H4 (cell line): ENCODE measurements around the gene PGGHG. TPM values are rescaled to one million over a fixed set of nuclear protein-coding genes. Genes with fewer than 3 reads are reported as not detected.
"Not testable (repeated sequence)": the region's sequence is repeated elsewhere in the genome, so short reads cannot be mapped to it uniquely, and the experiment has no call there.

ENCODE experiments used
- DNase-seq: peaks from one replicate; pipeline ENCODE4 v3.0.0-alpha.2; 2015; ENCODE audit warnings: low spot score
- total RNA-seq: library from RNA; depleted of rRNA; stranded (reverse); fragments of >200 nt; shearing (Covaris generic); gene quantifications from 2 replicates; pipeline ENCODE4 v1.2.3, GENCODE V29; 2014

PGGHG gene
- total RNA-seq, 1 experiment from 2014 or later, result 2.4 TPM

DNA sequence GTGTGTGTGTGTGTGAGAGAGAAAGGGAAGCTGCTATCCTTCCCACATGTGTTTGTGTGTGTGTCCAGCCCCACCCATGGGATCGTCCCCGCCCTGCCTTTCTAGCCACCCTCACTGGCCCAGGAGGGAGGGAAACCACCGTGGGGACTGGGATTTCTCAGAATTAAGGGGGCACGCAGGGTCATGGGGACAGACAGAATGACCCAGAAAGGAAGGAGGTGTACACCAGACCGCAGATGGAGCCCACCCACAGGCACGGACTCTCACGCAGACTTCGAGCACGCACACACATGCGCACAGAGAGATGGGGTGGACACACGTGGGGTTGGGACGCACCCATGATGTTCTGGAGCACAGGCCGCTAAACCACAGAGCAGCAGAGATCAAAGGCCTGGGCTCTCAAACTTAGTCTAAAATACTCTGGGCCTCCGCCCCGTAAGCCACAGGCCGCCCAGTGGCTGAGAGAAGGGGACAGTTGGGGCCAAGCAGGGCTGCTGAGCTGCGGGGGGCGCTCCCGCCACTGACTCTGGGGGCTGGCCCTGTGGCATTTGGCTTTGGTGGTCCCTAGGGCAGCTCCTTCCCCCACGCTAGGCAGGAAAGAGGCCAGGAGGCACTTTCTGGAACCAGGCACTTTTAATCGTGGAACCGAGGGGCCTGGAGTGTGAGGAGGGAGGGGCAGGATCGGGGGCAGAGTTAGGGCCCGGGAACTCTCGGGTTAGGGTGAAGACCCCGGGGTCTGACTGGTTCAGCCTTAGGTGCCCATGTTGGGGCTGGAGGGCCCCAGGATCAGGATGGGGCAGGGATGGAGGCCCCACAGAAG lies 8.9 kb downstream of the PGGHG start:
- DNase-seq, result no peak

- DNase-seq, result no peak
These were observed 9.6 kb downstream of the PGGHG start for GRCh38 chr11:298406-299065.

DNA sequence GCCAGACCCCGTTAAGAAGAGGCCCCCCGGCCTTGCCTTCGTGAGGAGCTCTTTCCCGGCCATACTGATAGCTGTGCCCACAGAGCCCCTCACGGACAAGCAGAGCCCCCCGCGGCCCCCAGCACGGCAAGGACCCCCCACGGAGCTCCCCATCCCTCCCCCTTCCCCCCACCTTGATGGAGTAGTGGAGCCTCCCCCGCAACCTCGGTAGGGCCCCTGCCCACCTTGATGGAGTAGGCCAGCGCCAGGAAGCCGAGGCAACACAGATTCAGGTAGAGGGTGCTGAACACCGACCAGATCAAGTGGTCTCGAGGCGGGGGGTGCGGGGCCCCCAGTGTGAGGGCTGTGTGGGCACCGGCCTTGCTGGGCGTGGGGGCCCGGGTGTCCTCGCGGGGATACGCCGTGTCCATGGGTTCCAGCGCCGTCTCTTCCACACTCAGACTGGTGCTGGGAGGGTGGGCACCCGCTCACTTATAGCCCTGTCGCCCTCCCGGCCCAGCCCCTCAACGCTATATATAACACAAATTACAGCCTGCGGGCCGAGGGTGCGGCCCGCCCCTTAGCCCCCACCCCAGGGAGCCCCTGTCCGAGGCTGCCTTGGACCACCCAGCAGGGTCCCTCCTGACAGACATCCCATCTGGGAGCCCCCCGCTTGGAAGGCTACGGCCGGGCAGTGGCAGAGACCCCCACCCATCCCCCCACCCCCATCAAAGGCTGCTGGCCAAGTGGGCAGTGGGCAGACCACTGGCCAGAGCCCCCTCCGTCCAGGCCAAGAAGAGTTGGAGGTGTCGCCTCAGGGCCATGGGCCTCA lies 10.4 kb downstream of the PGGHG start, which contains the start of gene IFITM5:
TSS of gene IFITM5 (minus strand) at position 446 of the 811 bp plus-strand sequence. CDS start at position 410, 36 bp downstream.
- no peak for DNase-seq

GRCh38 chr11:299951-300735 lies 11.2 kb downstream of the PGGHG start:
- DNase-seq, result no peak

DNA sequence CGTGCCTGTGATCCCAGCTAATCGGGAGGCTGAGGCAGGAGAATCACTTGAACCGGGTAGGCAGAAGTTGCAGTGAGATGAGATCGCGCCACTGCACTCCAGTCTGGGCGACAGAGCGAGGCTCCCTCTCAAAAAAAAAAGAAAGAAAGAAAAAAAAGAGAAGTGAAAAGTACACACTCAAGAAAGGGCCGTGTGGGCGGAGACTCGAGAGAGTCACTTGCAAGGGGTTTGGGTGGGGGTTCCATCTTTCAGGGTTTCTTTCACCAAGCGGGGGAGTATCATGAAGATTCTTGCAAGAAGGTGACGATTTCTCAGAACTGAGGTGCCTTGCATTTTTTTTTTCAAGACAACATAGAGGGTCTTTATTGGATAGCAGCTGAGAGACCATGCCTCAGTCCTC lies 14.4 kb downstream of the PGGHG start:
- no peak for DNase-seq

GRCh38 chr11:304061-304506 lies 15.2 kb downstream of the PGGHG start:
- no peak for DNase-seq

GRCh38 chr11:304915-305843 lies 16.3 kb downstream of the PGGHG start:
- peak; percentile 69 for DNase-seq

- DNase-seq, result no peak
These were observed 16.9 kb downstream of the PGGHG start for GRCh38 chr11:305844-306211.

DNA sequence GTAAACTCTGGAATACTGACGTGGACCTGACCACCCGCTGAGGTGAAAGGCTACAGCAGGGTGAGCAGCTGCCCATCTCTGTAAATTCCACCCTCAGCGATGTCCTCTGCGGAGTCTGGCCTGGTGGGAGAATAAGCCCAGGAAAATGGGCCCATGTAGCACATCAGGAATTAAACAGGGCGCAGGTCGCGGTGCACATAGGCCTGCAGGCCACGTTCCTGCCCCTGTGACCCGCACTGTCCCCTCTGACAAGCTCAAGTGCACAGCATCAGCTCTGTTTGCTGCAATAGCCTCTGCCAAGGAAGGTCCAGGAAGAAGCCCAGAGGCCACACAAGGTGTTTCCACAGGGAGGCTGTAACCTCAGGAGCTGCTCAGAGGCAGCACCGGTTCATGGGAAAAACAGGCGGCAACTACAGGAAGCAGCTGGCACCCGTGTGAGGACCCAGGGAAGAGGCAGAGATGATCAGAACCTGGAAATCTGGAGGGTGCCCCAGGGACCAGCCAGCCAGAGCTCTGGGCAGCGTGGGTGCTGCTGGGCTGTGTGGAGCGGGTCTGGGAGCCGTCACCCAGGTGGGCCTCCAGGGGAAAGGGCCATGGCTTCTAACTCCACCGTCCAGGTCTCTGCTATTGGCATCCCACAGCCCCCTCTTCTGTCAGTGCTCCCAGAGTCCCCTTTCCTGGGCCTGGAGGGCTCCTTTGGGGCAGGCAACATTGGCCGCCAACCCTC lies 17.9 kb downstream of the PGGHG start:
- no peak for DNase-seq

DNA sequence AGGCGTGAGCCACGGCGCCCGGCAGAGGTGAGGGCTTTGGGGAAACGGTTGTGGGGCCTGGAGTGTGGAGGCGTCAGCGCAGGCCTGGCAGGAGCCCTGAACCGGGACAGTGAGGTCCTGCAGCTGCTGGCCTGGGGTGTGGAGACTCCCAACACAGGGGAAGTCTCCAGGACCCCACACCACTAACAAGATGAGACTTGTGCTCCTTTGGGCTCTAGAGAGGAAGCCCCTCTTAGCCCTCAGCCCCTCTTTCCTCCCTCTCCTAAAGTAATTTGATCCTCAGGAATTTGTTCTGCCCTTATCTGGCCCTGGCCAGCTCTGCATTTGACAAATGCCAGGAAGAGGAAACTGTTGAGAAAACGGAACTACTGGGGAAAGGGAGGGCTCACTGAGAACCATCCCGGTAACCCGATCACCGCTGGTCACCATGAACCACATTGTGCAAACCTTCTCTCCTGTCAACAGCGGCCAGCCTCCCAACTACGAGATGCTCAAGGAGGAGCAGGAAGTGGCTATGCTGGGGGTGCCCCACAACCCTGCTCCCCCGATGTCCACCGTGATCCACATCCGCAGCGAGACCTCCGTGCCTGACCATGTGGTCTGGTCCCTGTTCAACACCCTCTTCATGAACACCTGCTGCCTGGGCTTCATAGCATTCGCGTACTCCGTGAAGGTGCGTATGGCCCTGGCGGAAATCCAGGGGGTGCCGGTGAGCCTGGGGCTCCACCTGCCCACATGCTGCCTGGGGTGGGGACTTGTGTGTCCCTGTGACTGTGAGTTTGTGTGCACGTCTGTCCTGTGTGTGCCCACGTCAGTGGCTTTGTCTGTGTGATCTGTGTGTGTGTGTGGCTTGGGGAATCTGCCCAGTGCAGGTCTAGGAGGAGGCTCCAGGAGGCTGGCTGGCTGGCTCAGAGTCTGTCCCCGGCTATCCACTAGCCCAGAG lies 19.1 kb downstream of the PGGHG start, which contains the start of gene IFITM2:
TSS of gene IFITM2 (plus strand) at position 51 of the 943 bp plus-strand sequence. CDS start at position 428, 377 bp downstream.
- peak; percentile 86 for DNase-seq

DNA sequence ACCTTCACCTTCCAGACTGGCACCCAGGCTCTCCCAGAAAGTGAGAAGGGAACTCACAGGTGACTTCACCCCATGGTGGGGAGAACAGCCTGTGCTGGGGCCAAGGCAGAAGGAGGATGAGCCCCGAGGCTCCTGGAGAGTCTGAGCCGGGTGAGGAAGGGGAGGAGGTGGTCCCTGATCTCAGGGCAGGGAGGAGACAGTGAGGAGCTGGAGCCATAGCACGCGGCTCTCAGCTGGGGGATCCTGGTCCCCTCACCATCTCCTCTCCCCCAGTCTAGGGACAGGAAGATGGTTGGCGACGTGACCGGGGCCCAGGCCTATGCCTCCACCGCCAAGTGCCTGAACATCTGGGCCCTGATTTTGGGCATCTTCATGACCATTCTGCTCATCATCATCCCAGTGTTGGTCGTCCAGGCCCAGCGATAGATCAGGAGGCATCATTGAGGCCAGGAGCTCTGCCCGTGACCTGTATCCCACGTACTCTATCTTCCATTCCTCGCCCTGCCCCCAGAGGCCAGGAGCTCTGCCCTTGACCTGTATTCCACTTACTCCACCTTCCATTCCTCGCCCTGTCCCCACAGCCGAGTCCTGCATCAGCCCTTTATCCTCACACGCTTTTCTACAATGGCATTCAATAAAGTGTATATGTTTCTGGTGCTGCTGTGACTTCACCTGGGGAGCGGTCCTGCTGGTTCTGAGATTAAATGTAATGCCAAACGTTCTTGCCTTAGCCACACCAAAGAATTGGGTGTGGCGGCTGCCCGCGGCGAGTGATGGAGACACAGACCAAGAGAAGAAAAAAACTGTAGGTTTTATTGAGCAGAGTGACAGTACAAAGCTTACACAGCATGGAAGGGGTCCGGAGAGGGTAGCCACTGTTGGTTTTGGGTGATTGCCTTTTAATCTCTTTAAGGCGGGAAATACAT lies 20.1 kb downstream of the PGGHG start:
- DNase-seq, result not testable (repeated sequence)

GRCh38 chr11:309979-310572 lies 21.1 kb downstream of the PGGHG start:
- not testable (repeated sequence) for DNase-seq

DNA sequence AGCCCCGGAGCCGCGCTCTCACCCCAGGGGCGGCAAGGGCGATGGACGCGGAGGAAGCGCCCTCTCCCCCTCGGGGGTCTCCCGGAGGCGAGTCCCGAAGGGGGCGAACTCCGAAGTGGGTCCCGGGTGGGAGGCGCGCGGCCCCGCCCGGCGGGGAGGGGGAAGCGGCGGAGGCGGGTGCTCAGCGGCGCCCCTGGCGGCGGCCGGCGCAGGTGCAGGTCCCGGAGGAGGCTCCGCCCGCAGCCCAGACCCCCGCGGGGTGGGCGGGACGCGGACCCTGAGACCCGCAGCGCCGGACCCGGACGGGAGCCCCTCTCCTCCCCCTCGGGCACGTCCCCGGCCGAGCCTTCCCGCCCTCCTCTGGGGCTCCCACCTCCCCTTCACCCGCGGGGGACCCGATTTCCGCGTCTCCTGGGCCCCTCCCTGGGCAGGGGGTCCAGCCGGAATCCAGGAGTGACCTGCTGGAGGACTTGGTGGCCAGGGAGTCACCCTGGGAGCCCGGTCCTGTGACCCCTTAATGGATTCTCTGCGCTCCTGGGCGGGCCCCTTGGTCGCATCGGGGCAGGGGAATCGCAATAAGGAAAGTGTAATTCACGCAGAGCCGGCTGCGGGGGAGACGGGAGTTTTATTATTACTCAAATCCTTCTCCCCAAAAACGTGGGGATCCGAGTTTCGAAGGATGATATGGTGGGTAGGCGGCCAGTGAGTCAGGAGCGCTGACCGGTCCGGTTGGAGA lies 22.3 kb downstream of the PGGHG start:
- DNase-seq, result not testable (repeated sequence)

DNA sequence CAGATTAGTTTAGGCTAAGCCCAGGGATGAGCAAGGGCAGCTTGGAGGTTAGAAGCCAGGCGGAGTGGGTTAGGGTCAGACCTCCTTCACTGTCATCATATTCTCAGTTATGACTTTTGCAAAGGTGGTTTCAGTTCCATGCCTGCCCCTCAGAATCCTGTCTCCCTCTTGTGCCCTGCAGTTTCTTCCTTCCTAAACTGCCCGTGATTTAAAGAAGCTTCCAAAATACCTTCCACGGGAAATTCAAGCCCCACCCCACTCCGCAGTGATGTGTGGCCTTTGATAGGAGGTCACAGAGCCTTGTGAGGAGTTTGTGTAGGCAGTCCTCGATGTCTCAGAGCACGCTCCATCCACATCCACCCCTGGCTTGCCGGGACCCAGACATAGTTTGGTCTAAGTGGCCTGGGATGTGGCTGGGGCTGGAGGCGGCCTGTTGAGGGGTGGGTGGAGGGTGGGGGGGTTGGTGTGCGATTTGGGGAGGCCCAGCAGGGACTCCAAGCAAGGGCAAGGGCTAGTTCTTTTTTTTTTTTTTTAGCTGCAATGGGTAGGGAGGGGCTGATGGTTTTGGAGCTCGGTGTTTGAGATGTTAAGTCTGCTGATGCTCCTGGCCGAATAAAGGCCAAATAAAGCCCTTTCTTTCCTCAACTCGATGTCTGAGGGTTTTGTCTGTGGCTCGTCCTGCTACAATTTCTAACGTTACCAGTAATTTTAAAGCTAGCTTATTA lies 23.3 kb downstream of the PGGHG start:
- DNase-seq, result no peak

DNA sequence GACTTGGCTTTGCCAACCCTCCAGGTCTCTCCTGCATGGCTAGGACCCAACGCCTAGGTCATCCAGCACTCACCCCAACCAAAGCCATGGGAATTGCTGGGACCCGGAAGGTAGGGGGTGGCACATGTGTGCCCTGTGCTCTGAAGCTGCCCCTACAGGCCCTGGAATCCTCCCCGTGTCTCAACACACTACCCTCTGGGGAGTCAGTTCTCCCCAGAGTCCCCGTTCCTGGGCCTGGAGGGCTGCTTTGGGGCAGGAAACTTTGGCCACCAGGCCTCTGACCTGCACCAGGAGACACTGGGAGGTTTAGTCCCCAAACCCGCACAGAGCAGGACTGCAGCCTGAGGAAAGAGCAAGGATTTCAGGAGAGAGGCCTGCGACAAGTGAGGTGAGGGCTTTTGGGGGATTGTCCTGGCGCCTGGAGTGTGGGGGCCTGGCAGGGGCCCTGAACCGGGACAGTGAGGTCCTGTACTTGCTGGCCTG lies 24.4 kb downstream of the PGGHG start:
- no peak for DNase-seq
